Measurements from ENCODE around the gene ARHGEF7.

DNA sequence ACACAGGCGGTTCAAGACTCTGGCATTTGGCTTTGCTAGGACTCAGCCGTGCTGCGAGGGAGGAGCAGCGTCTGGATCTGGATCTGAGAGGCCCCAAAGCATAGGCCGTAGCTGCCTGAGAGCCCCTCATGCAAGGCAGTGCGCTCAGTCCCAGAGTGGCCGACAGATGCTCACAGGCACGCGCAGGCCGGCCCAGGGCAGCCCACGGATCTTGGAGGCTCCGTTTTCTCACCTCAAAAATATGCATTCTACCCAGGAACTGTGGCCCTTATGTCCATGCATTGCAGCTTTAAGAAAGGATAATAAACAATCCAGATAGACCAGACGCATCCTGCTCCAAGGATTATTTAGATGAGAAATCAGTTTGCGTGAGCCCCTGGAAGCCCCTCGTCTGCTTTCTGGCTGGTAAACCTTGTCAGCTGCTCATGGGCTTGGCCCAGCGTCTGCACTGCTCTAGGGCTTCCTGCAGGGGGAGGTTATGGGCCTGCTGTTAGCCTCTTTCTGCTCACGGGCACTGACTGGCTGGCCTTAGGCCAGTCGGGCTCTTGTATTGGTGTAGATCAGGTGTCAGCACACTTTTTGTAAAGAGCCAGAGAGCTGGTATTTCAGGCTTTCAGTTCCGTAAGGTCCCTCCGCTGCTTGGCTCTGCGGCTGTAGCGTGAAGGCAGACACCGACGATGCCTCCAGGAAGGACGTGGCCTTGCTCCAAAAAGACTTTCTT is 229.5 kb downstream of the ARHGEF7 start:
- TF ChIP-seq EZH2phosphoT487 (IDR thresholded peaks at IDR 0.05; ENCODE audit: borderline replicate concordance, low read depth, low read length), result no peak
- TF ChIP-seq, protein P1, sequence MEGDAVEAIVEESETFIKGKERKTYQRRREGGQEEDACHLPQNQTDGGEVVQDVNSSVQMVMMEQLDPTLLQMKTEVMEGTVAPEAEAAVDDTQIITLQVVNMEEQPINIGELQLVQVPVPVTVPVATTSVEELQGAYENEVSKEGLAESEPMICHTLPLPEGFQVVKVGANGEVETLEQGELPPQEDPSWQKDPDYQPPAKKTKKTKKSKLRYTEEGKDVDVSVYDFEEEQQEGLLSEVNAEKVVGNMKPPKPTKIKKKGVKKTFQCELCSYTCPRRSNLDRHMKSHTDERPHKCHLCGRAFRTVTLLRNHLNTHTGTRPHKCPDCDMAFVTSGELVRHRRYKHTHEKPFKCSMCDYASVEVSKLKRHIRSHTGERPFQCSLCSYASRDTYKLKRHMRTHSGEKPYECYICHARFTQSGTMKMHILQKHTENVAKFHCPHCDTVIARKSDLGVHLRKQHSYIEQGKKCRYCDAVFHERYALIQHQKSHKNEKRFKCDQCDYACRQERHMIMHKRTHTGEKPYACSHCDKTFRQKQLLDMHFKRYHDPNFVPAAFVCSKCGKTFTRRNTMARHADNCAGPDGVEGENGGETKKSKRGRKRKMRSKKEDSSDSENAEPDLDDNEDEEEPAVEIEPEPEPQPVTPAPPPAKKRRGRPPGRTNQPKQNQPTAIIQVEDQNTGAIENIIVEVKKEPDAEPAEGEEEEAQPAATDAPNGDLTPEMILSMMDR (conservative IDR thresholded peaks at IDR 0.05; ENCODE audit: low read length), result no peak
